ENCODE results near the gene MARK3.

The MARK3 gene

GRCh38 chr14:103372017-103372416, 13.2 kb upstream of the MARK3 start:
- Histone ChIP-seq H3K4me1 (ENCODE audit: control insufficient read depth in 1 of 2, insufficient read depth in 1 of 2, low read depth in 1 of 2, low read length in 1 of 2) (no peaks in the 10 kb centered on the region), H3K4me3 (ENCODE audit: low read depth in 1 of 2, low read length in 1 of 2) (no peak overlapping the region), H3K9me3 (no peaks in the 10 kb centered on the region), H3K27me3 (no peaks in the 10 kb centered on the region), H3K27ac (no peak overlapping the region), H3K36me3 (no peaks in the 10 kb centered on the region)
- TF ChIP-seq CTCF (IDR thresholded peaks at IDR 0.05): no peak

- Histone ChIP-seq H3K36me3 (no peaks in the 10 kb centered on the region), H3K4me1 (ENCODE audit: control insufficient read depth in 1 of 2, insufficient read depth in 1 of 2, low read depth in 1 of 2, low read length in 1 of 2) (no peaks in the 10 kb centered on the region), H3K27me3 (no peaks in the 10 kb centered on the region), H3K4me3 (ENCODE audit: low read depth in 1 of 2, low read length in 1 of 2) (no peak overlapping the region), H3K9me3 (no peaks in the 10 kb centered on the region), H3K27ac (no peak overlapping the region)
- TF ChIP-seq CTCF (IDR thresholded peaks at IDR 0.05): no peak
Observed at GRCh38 chr14:103372552-103373304, 12.5 kb upstream of the MARK3 start.

- Histone ChIP-seq H3K27me3 (no peaks in the 10 kb centered on the region), H3K4me1 (ENCODE audit: control insufficient read depth in 1 of 2, insufficient read depth in 1 of 2, low read depth in 1 of 2, low read length in 1 of 2) (no peaks in the 10 kb centered on the region), H3K9me3 (no peaks in the 10 kb centered on the region), H3K4me3 (ENCODE audit: low read depth in 1 of 2, low read length in 1 of 2) (no peak overlapping the region), H3K36me3 (no peaks in the 10 kb centered on the region), H3K27ac (no peak overlapping the region)
- no peak for TF ChIP-seq CTCF (IDR thresholded peaks at IDR 0.05)
Observed at GRCh38 chr14:103374121-103374520, 11.1 kb upstream of the MARK3 start.

- TF ChIP-seq CTCF (IDR thresholded peaks at IDR 0.05): no peak
- H3K4me1 ChIP-seq (ENCODE audit: control insufficient read depth in 1 of 2, insufficient read depth in 1 of 2, low read depth in 1 of 2, low read length in 1 of 2): peaks cover 28% of the 10 kb centered on the region in 2 experiments
- no peak overlapping the region for H3K4me3 ChIP-seq (ENCODE audit: low read depth in 1 of 2, low read length in 1 of 2)
- no peak overlapping the region for H3K27ac ChIP-seq
- no peaks in the 10 kb centered on the region for H3K27me3 ChIP-seq
- no peaks in the 10 kb centered on the region for H3K36me3 ChIP-seq
- H3K9me3 ChIP-seq: no peaks in the 10 kb centered on the region
Observed at GRCh38 chr14:103377522-103378037, 7.6 kb upstream of the MARK3 start.

GRCh38 chr14:103378038-103378854, 7.0 kb upstream of the MARK3 start:
- no peak overlapping the region for H3K4me3 ChIP-seq (ENCODE audit: low read depth in 1 of 2, low read length in 1 of 2)
- no peaks in the 10 kb centered on the region for H3K27me3 ChIP-seq
- no peaks in the 10 kb centered on the region for H3K36me3 ChIP-seq
- H3K27ac ChIP-seq: no peak overlapping the region
- no peak for TF ChIP-seq CTCF (IDR thresholded peaks at IDR 0.05)
- H3K9me3 ChIP-seq: no peaks in the 10 kb centered on the region
- H3K4me1 ChIP-seq (ENCODE audit: control insufficient read depth in 1 of 2, insufficient read depth in 1 of 2, low read depth in 1 of 2, low read length in 1 of 2): peaks cover 31 to 34% of the 10 kb centered on the region in 2 experiments

All from neutrophil (primary cell).